GM12878 (cell line): Measurements from ENCODE around the gene CRKL. TPM values are rescaled to one million over a fixed set of nuclear protein-coding genes. Genes with fewer than 3 reads are reported as not detected.

Experiments used
- ATAC-seq: fragments of 200-7000 bp; cut with Tn5 transposase; 3 replicates; pipeline ENCODE4 v1.9.1; 2020; ENCODE audit warnings: mild to moderate bottlenecking, moderate library complexity
- BruUV-seq: library from RNA; stranded (reverse); fragments of 400-500 nt; replicated peaks from 2 replicates; lab custom pipeline; 2021; lab: Mats Ljungman, UMichigan
- CTCF ChIA-PET: fragments of 300-600 bp; sonication (Branson Sonifier 250); formaldehyde crosslinking; extraction: SDS; loops from one replicate; lab custom pipeline; 2021; ENCODE audit warnings: inconsistent platforms; lab: Yijun Ruan, JAX
- POLR2A ChIA-PET: fragments of 350-600 bp; formaldehyde crosslinking; extraction: SDS; loops from one replicate; lab custom pipeline; 2021; ENCODE audit warnings: inconsistent platforms; lab: Charles Lee
- RAD21 ChIA-PET: fragments of 300-600 bp; sonication (Branson Sonifier 250); formaldehyde crosslinking; loops from one replicate; lab custom pipeline; 2023; ENCODE audit warnings: antibody characterized with exemption; ENCODE audit not compliant: unreplicated experiment; lab: Charles Lee
- SMC1A ChIA-PET: fragments of 300-600 bp; sonication (Branson Sonifier 250); formaldehyde crosslinking; loops from one replicate; lab custom pipeline; 2023; ENCODE audit not compliant: unreplicated experiment, uncharacterized antibody; lab: Charles Lee
- DNase-seq: peaks from one replicate; pipeline ENCODE4 v3.0.0-alpha.2; 2011; ENCODE audit warnings: low read depth, low spot score
- FAIRE-seq: peaks from 3 replicates; lab custom pipeline; 2011; peaks lifted over from hg19 to GRCh38; lab: Jason Lieb, UNC
- H2AFZ ChIP-seq: 2 replicates; pipeline ENCODE4 v1.6.0; 2011; ENCODE audit warnings: low read depth, low read length, control low read depth; ENCODE audit not compliant: control insufficient read depth
- H3K27ac ChIP-seq: 2 replicates; pipeline ENCODE4 v1.5.1; 2011; ENCODE audit warnings: control low read depth; ENCODE audit not compliant: control insufficient read depth, insufficient read depth
- H3K27me3 ChIP-seq, 2 experiments: replicated peaks in 1 of 2; 2 replicates each; pipeline versions ENCODE4 v1.6.0 to v1.6.1; 2011; ENCODE audit warnings: low read length in 1 of 2; ENCODE audit not compliant: control insufficient read depth in 2 of 2, insufficient read depth in 2 of 2
- H3K36me3 ChIP-seq, 2 experiments: 2 replicates each; pipeline ENCODE4 v1.5.1; 2011; ENCODE audit warnings: low read length in 1 of 2; ENCODE audit not compliant: control insufficient read depth in 2 of 2, insufficient read depth in 2 of 2
- H3K4me1 ChIP-seq: 2 replicates; pipeline ENCODE4 v1.6.1; 2011; ENCODE audit warnings: mild to moderate bottlenecking, low read length, moderate library complexity, mixed read lengths; ENCODE audit not compliant: control insufficient read depth, insufficient read depth
- H3K4me2 ChIP-seq: 2 replicates; pipeline ENCODE4 v1.6.0; 2011; ENCODE audit warnings: control low read depth; ENCODE audit not compliant: control insufficient read depth, insufficient read depth
- H3K4me3 ChIP-seq: fragments of 200-600 bp; sonication (generic); 2 replicates; pipeline ENCODE4 v1.5.1; 2016
- H3K79me2 ChIP-seq: 2 replicates; pipeline ENCODE4 v1.6.0; 2011; ENCODE audit warnings: low read length; ENCODE audit not compliant: control insufficient read depth, insufficient read depth
- H3K9ac ChIP-seq: 2 replicates; pipeline ENCODE4 v1.8.0; 2011; ENCODE audit warnings: low read length, control low read depth, mixed read lengths; ENCODE audit not compliant: control insufficient read depth, insufficient read depth
- H3K9me3 ChIP-seq: replicated peaks from 3 replicates; pipeline ENCODE4 v1.5.1; 2011; ENCODE audit warnings: mild to moderate bottlenecking, low read length; ENCODE audit not compliant: control insufficient read depth, insufficient read depth
- H4K20me1 ChIP-seq: 2 replicates; pipeline ENCODE4 v1.6.0; 2011; ENCODE audit not compliant: control insufficient read depth, insufficient read depth
- ASH2L ChIP-seq: fragments of 300-600, 200-600 bp; sonication (generic); IDR thresholded peaks from 2 replicates; pipeline ENCODE4 v1.6.1; 2017; ENCODE audit warnings: low read depth, mild to moderate bottlenecking, borderline replicate concordance
- BCL3 ChIP-seq: IDR thresholded peaks from 2 replicates; pipeline ENCODE4 v1.6.1; 2011; ENCODE audit warnings: borderline replicate concordance, low read depth, mild to moderate bottlenecking, moderate library complexity, low read length; ENCODE audit not compliant: insufficient read depth, poor library complexity, severe bottlenecking
- CBFB ChIP-seq: IDR thresholded peaks from 2 replicates; pipeline ENCODE4 v1.6.1; 2016; ENCODE audit warnings: antibody characterized with exemption, low read depth
- CBX3 ChIP-seq: fragments of 200-600 bp; sonication (generic); IDR thresholded peaks from 2 replicates; pipeline ENCODE4 v1.6.1; 2016; ENCODE audit warnings: low read depth, borderline replicate concordance
- EGR1 ChIP-seq, 2 experiments: IDR thresholded peaks; 1 replicate in 1 of 2; 2 replicates in 1 of 2; pipeline ENCODE4 v1.6.1; 2011 to 2012; ENCODE audit warnings: low read depth in 2 of 2, low read length in 2 of 2, borderline replicate concordance in 1 of 2, mild to moderate bottlenecking in 1 of 2, moderate library complexity in 1 of 2
- MAX ChIP-seq: IDR thresholded peaks from 2 replicates; pipeline ENCODE4 v1.6.1; 2012; ENCODE audit warnings: low read depth, low read length, improper control_type of control experiment
- NFXL1 ChIP-seq: fragments of 450-650 bp; IDR thresholded peaks from 2 replicates; pipeline ENCODE4 v1.6.1; 2017; ENCODE audit warnings: antibody characterized with exemption, mild to moderate bottlenecking, borderline replicate concordance
- PML ChIP-seq: IDR thresholded peaks from 2 replicates; pipeline ENCODE4 v1.6.1; 2012; ENCODE audit warnings: low read length, inconsistent platforms
- RCOR1 ChIP-seq: conservative IDR thresholded peaks from 2 replicates; pipeline ENCODE4 v1.6.1; 2012; ENCODE audit warnings: low read depth, low read length, improper control_type of control experiment
- SREBF1 ChIP-seq: IDR thresholded peaks from 2 replicates; pipeline ENCODE4 v1.6.1; 2012; ENCODE audit warnings: mild to moderate bottlenecking, low read length
- ZSCAN29 ChIP-seq: fragments of 450-650 bp; IDR thresholded peaks from 2 replicates; pipeline ENCODE4 v1.6.1; 2017; ENCODE audit warnings: mild to moderate bottlenecking, moderate library complexity
- WGBS: methylation state at CpG from one replicate; pipeline ENCODE4 v1.1.6; 2016; ENCODE audit warnings: low lambda C conversion rate; ENCODE audit not compliant: insufficient replicate concordance, insufficient coverage; ENCODE audit errors: missing lambda C conversion rate; 5-methylcytosine and 5-hydroxymethylcytosine counted together
- in situ Hi-C: fragments of 300-500 bp; cut with MboI; formaldehyde crosslinking; loops from 9 replicates; pipeline ENCODE4 v1.14.3; 2018; ENCODE audit warnings: mixed read lengths
- intact Hi-C: fragments of 100-400 bp; cut with micrococcal nuclease; formaldehyde crosslinking; loops from one replicate; pipeline ENCODE4 v1.14.2; 2022; ENCODE audit not compliant: unreplicated experiment
- polyA plus RNA-seq, 11 experiments: library from polyadenylated mRNA; depleted of rRNA in 4 of 11; unstranded in 6 of 11; stranded (reverse) in 5 of 11; fragments of >200 nt; fragmentation: Nextera tagmentation in 4 of 11; fragmentation: Illumina TruSeq in 1 of 11; extraction: Ambion mirVana in 4 of 11; extraction: Trizol in 1 of 11; gene quantifications; 1 replicate in 1 of 11; 2 replicates in 10 of 11; pipeline versions ENCODE4 v1.2.1 to v1.2.3, GENCODE V29; 2011 to 2016; ENCODE audit warnings: inconsistent platforms in 2 of 11, missing spikeins in 2 of 11, low read depth in 1 of 11
- total RNA-seq, 4 experiments: library from RNA; depleted of rRNA in 3 of 4; stranded (reverse); fragments of >200 nt in 3 of 4; fragmentation: Illumina TruSeq in 1 of 4; extraction: Trizol in 1 of 4; gene quantifications; 2 replicates each; pipeline versions ENCODE4 v1.2.1 to v1.2.3, GENCODE V29; 2013 to 2021
- TF ChIP-seq, protein P1 (sequence below): fragments of 450-650 bp; IDR thresholded peaks from 2 replicates; pipeline ENCODE4 v1.6.1; 2017; ENCODE audit warnings: mild to moderate bottlenecking, moderate library complexity

CRKL gene
- total and polyA plus RNA-seq, 10 of the 15 experiments (the other 5 are each of a cell fraction or from before 2014, with no cell fraction given) = 12.6 to 61.2 (median 32.7) TPM

GRCh38 chr22:20977019-20977418 is 59.8 kb downstream of the CRKL start:
- 48% methylated on average over 11 of the region's 11 CpGs for WGBS
- Histone ChIP-seq H3K9ac (no peak overlapping the region), H4K20me1 (no peaks in the 10 kb centered on the region), H3K79me2 (peaks cover 5% of the 10 kb centered on the region), H2AFZ (no peak overlapping the region), H3K27me3 (no peaks in the 10 kb centered on the region), H3K4me3 (no peak overlapping the region), H3K9me3 (peaks cover 6% of the 10 kb centered on the region; the same call in 2 of the 3 replicates), H3K4me1 (peaks cover 5% of the 10 kb centered on the region; the same call in 1 of the 2 replicates), H3K4me2 (no peak overlapping the region), H3K36me3 (no peaks in the 10 kb centered on the region), H3K27ac (no peak overlapping the region)
- DNase-seq (no peak), FAIRE-seq (no peak), ATAC-seq (no peak)
- POLR2A ChIA-PET = no interaction called here
- CTCF ChIA-PET = no interaction called here
- intact Hi-C loops (no loop called here), in situ Hi-C loops (no loop called here)
- RAD21 ChIA-PET = no interaction called here
- SMC1A ChIA-PET = no interaction called here
- TF ChIP-seq PML = no peak
- no peak for TF ChIP-seq CBX3
- TF ChIP-seq BCL3 = no peak
- no peak for TF ChIP-seq ASH2L
- TF ChIP-seq RCOR1 = no peak
- BruUV-seq = no TSS peak

GRCh38 chr22:20977516-20978170 is 60.4 kb downstream of the CRKL start:
- POLR2A ChIA-PET = no interaction called here
- TF ChIP-seq EGR1 (IDR thresholded peaks at IDR 0.05; ENCODE audit: borderline replicate concordance in 1 of 2, low read depth in 2 of 2, low read length in 2 of 2) (no peak), NFXL1 (no peak), SREBF1 (no peak), MAX (no peak), CBFB (no peak), ZSCAN29 (no peak)
- TF ChIP-seq, protein P1, sequence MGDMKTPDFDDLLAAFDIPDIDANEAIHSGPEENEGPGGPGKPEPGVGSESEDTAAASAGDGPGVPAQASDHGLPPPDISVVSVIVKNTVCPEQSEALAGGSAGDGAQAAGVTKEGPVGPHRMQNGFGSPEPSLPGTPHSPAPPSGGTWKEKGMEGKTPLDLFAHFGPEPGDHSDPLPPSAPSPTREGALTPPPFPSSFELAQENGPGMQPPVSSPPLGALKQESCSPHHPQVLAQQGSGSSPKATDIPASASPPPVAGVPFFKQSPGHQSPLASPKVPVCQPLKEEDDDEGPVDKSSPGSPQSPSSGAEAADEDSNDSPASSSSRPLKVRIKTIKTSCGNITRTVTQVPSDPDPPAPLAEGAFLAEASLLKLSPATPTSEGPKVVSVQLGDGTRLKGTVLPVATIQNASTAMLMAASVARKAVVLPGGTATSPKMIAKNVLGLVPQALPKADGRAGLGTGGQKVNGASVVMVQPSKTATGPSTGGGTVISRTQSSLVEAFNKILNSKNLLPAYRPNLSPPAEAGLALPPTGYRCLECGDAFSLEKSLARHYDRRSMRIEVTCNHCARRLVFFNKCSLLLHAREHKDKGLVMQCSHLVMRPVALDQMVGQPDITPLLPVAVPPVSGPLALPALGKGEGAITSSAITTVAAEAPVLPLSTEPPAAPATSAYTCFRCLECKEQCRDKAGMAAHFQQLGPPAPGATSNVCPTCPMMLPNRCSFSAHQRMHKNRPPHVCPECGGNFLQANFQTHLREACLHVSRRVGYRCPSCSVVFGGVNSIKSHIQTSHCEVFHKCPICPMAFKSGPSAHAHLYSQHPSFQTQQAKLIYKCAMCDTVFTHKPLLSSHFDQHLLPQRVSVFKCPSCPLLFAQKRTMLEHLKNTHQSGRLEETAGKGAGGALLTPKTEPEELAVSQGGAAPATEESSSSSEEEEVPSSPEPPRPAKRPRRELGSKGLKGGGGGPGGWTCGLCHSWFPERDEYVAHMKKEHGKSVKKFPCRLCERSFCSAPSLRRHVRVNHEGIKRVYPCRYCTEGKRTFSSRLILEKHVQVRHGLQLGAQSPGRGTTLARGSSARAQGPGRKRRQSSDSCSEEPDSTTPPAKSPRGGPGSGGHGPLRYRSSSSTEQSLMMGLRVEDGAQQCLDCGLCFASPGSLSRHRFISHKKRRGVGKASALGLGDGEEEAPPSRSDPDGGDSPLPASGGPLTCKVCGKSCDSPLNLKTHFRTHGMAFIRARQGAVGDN = no peak

More at GRCh38 chr22:20977516-20978170, 60.4 kb downstream of the CRKL start:
- Histone ChIP-seq H2AFZ (no peak overlapping the region), H3K4me2 (no peak overlapping the region), H3K4me3 (no peak overlapping the region), H3K27me3 (no peaks in the 10 kb centered on the region), H3K9me3 (peaks cover 6% of the 10 kb centered on the region; the same call in 2 of the 3 replicates), H4K20me1 (no peaks in the 10 kb centered on the region), H3K36me3 (no peaks in the 10 kb centered on the region), H3K4me1 (peaks cover 5% of the 10 kb centered on the region; the same call in 1 of the 2 replicates), H3K27ac (no peak overlapping the region), H3K79me2 (peaks cover 11% of the 10 kb centered on the region), H3K9ac (no peak overlapping the region)
- in situ Hi-C loops (no loop called here), intact Hi-C loops (no loop called here)
- DNase-seq = no peak
- WGBS = 79% methylated on average over 17 of the region's 17 CpGs
- SMC1A ChIA-PET = no interaction called here
- ATAC-seq = no peak
- FAIRE-seq = no peak
- BruUV-seq = no TSS peak
- CTCF ChIA-PET = interaction anchor here (1.0 kb wide), 1 partner anchor 92 kb away, joined by 3 read pairs; no protein-coding TSS in a partner anchor
- RAD21 ChIA-PET = no interaction called here
